SK-N-SH (cell line): ENCODE data around the gene FBXL2. TPM values are rescaled to one million over a fixed set of nuclear protein-coding genes. Genes with fewer than 3 reads are reported as not detected.

Experiments used
- CTCF ChIA-PET: fragments of 300-600, 350-600 bp; formaldehyde crosslinking; extraction: SDS; loops from one replicate; lab custom pipeline; 2021; lab: Yijun Ruan, JAX
- POLR2A ChIA-PET: fragments of 350-600 bp; sonication (Branson Sonifier 250); formaldehyde crosslinking; extraction: SDS; loops from one replicate; lab custom pipeline; 2020; ENCODE audit warnings: antibody characterized with exemption, inconsistent platforms; lab: Yijun Ruan, JAX
- DNase-seq: peaks from one replicate; pipeline ENCODE4 v3.0.0; 2012
- H2AFZ ChIP-seq: fragments of 200-600 bp; sonication (generic); 2 replicates; pipeline ENCODE4 v1.8.1; 2016; ENCODE audit warnings: antibody characterized with exemption, mild to moderate bottlenecking, low read depth
- H3F3A ChIP-seq: fragments of 200-600 bp; sonication (generic); replicated peaks from 2 replicates; pipeline ENCODE3; 2016; ENCODE audit warnings: antibody characterized with exemption, mild to moderate bottlenecking; ENCODE audit not compliant: insufficient read depth
- H3K27ac ChIP-seq, 2 experiments: fragments of 200-500 bp in 1 of 2; fragments of 200-600 bp in 1 of 2; sonication (Bioruptor generic) in 1 of 2; sonication (generic), shearing (Covaris generic) in 1 of 2; 2 replicates each; pipeline versions ENCODE4 v1.5.1 to v1.6.1; 2014 to 2016; ENCODE audit warnings: low read depth in 2 of 2, inconsistent platforms in 1 of 2, low read length in 1 of 2, mild to moderate bottlenecking in 1 of 2, mixed read lengths in 1 of 2
- H3K27me3 ChIP-seq: fragments of 200-600 bp; sonication (generic), shearing (Covaris generic); 2 replicates; pipeline ENCODE4 v1.6.1; 2016; ENCODE audit warnings: mixed run types; ENCODE audit not compliant: insufficient read depth
- H3K36me3 ChIP-seq, 2 experiments: fragments of 200-500 bp in 1 of 2; fragments of 200-600 bp in 1 of 2; sonication (Bioruptor generic) in 1 of 2; sonication (generic) in 1 of 2; replicated peaks in 1 of 2; 2 replicates each; pipeline versions ENCODE3 to v1.5.1; 2014 to 2016; ENCODE audit warnings: low read length in 1 of 2, mild to moderate bottlenecking in 1 of 2; ENCODE audit not compliant: insufficient read depth in 2 of 2, control insufficient read depth in 1 of 2
- H3K4me1 ChIP-seq, 2 experiments: fragments of 200-500 bp in 1 of 2; fragments of 200-600 bp in 1 of 2; sonication (Bioruptor generic) in 1 of 2; sonication (generic), shearing (Covaris generic) in 1 of 2; 2 replicates each; pipeline versions ENCODE4 v1.5.1 to v1.6.1; 2014 to 2016; ENCODE audit warnings: low read depth in 1 of 2, low read length in 1 of 2, mixed run types in 1 of 2; ENCODE audit not compliant: insufficient read depth in 2 of 2, control insufficient read depth in 1 of 2
- H3K4me2 ChIP-seq: fragments of 200-600 bp; sonication (generic), shearing (Covaris generic); 2 replicates; pipeline ENCODE4 v1.6.1; 2017; ENCODE audit warnings: mixed run types
- H3K4me3 ChIP-seq, 2 experiments: fragments of 200-500 bp in 1 of 2; fragments of 200-600 bp in 1 of 2; sonication (Bioruptor generic) in 1 of 2; sonication (generic), shearing (Covaris generic) in 1 of 2; 2 replicates each; pipeline versions ENCODE4 v1.5.1 to v1.8.1; 2014 to 2016; ENCODE audit warnings: low read depth in 2 of 2, inconsistent platforms in 1 of 2, low read length in 1 of 2, mild to moderate bottlenecking in 1 of 2, mixed read lengths in 1 of 2, moderate library complexity in 1 of 2
- H3K79me2 ChIP-seq: fragments of 200-600 bp; sonication (generic); 2 replicates; pipeline ENCODE4 v1.8.1; 2017; ENCODE audit warnings: mild to moderate bottlenecking; ENCODE audit not compliant: insufficient read depth
- H3K9ac ChIP-seq: fragments of 200-600 bp; sonication (generic); 2 replicates; pipeline ENCODE4 v1.6.1; 2017; ENCODE audit warnings: mixed run types
- H3K9me2 ChIP-seq: fragments of 200-600 bp; sonication (generic); 2 replicates; pipeline ENCODE4 v1.6.1; 2017; ENCODE audit warnings: mixed run types
- H3K9me3 ChIP-seq: fragments of 200-600 bp; sonication (generic); 2 replicates; pipeline ENCODE4 v1.6.1; 2017; ENCODE audit warnings: mixed run types, mild to moderate bottlenecking, moderate library complexity
- H4K20me1 ChIP-seq: fragments of 200-600 bp; sonication (generic); 2 replicates; pipeline ENCODE4 v1.6.1; 2017; ENCODE audit warnings: mild to moderate bottlenecking, mixed run types; ENCODE audit not compliant: insufficient read depth
- CHD2 ChIP-seq: fragments of 150-350 bp; IDR thresholded peaks from 2 replicates; pipeline ENCODE4 v1.6.1; 2018; ENCODE audit warnings: low read length; ENCODE audit not compliant: partially characterized antibody
- ELF1 ChIP-seq: IDR thresholded peaks from 2 replicates; pipeline ENCODE4 v1.4.0; 2012
- EP300 ChIP-seq, 2 experiments: IDR thresholded peaks; 2 replicates each; pipeline versions ENCODE4 v1.4.0 to v1.6.1; 2012; ENCODE audit warnings: borderline replicate concordance in 1 of 2, low read depth in 1 of 2, low read length in 1 of 2
- FOSL2 ChIP-seq: IDR thresholded peaks from 2 replicates; pipeline ENCODE4 v1.4.0; 2012; ENCODE audit warnings: low read depth, mild to moderate bottlenecking, moderate library complexity, borderline replicate concordance
- FOXM1 ChIP-seq: IDR thresholded peaks from 2 replicates; pipeline ENCODE4 v1.4.0; 2012; ENCODE audit warnings: low read depth, mild to moderate bottlenecking
- GATA2 ChIP-seq: sonication (generic); formaldehyde crosslinking; IDR thresholded peaks from 2 replicates; pipeline ENCODE4 v1.5.0; 2020; ENCODE audit warnings: mild to moderate bottlenecking, missing genetic modification reagents
- IRF3 ChIP-seq: fragments of 150-350 bp; IDR thresholded peaks from 2 replicates; pipeline ENCODE4 v1.6.1; 2016; ENCODE audit warnings: mild to moderate bottlenecking, low read depth, low read length
- MEF2A ChIP-seq: IDR thresholded peaks from 2 replicates; pipeline ENCODE4 v1.4.0; 2012; ENCODE audit warnings: low read depth, borderline replicate concordance
- NFIC ChIP-seq: IDR thresholded peaks from 2 replicates; pipeline ENCODE4 v1.4.0; 2012; ENCODE audit warnings: borderline replicate concordance
- NRF1 ChIP-seq: IDR thresholded peaks from 2 replicates; pipeline ENCODE4 v1.6.1; 2012; ENCODE audit warnings: low read depth, mild to moderate bottlenecking, low read length
- POLR2AphosphoS5 ChIP-seq: IDR thresholded peaks from 2 replicates; pipeline ENCODE4 v1.6.1; 2012; ENCODE audit warnings: low read depth, low read length
- RAD21 ChIP-seq: IDR thresholded peaks from 2 replicates; pipeline ENCODE4 v1.6.1; 2012; ENCODE audit warnings: mild to moderate bottlenecking, low read length
- RCOR1 ChIP-seq: fragments of 150-350 bp; IDR thresholded peaks from 2 replicates; pipeline ENCODE4 v1.6.1; 2017; ENCODE audit warnings: antibody characterized with exemption, low read length
- RXRA ChIP-seq: IDR thresholded peaks from 2 replicates; pipeline ENCODE4 v1.4.0; 2012; ENCODE audit warnings: low read depth, mild to moderate bottlenecking, borderline replicate concordance
- SIN3A ChIP-seq: IDR thresholded peaks from 2 replicates; pipeline ENCODE4 v1.6.1; 2012; ENCODE audit warnings: low read depth, mild to moderate bottlenecking, low read length, moderate library complexity, borderline replicate concordance
- SMC3 ChIP-seq: IDR thresholded peaks from 2 replicates; pipeline ENCODE4 v1.6.1; 2012; ENCODE audit warnings: low read depth, low read length, improper control_type of control experiment
- TAF1 ChIP-seq: IDR thresholded peaks from 2 replicates; pipeline ENCODE4 v1.6.1; 2012; ENCODE audit warnings: low read depth, mild to moderate bottlenecking, low read length, moderate library complexity, borderline replicate concordance
- TCF12 ChIP-seq: IDR thresholded peaks from 2 replicates; pipeline ENCODE4 v1.4.0; 2012
- TEAD4 ChIP-seq: IDR thresholded peaks from 2 replicates; pipeline ENCODE4 v1.4.0; 2012; ENCODE audit warnings: mild to moderate bottlenecking, borderline replicate concordance; ENCODE audit not compliant: insufficient read depth
- USF1 ChIP-seq: IDR thresholded peaks from 2 replicates; pipeline ENCODE4 v1.4.0; 2012; ENCODE audit warnings: low read depth, borderline replicate concordance
- YY1 ChIP-seq: IDR thresholded peaks from 2 replicates; pipeline ENCODE4 v1.4.0; 2012; ENCODE audit warnings: low read depth, mild to moderate bottlenecking
- ZBTB33 ChIP-seq: IDR thresholded peaks from 2 replicates; pipeline ENCODE4 v1.4.0; 2012; ENCODE audit warnings: low read depth, borderline replicate concordance
- WGBS: methylation state at CpG from one replicate; pipeline ENCODE4 v1.1.6; 2017; ENCODE audit warnings: low lambda C conversion rate; 5-methylcytosine and 5-hydroxymethylcytosine counted together
- polyA plus RNA-seq, 3 experiments: library from polyadenylated mRNA; depleted of rRNA; stranded (reverse); fragments of >200 nt; gene quantifications; 2 replicates each; pipeline ENCODE4 v1.2.3, GENCODE V29; 2012

Gene FBXL2
- polyA plus RNA-seq, 1 of the 3 experiments (the other 2 are of a cell fraction): 13.7 TPM

GRCh38 chr3:33299395-33300081 is 22.3 kb downstream of the FBXL2 start (continued):
- TF ChIP-seq FOSL2: peak; percentile 48; the same call in 1 of the 2 replicates
- peak; percentile 60; the same call in 1 of the 2 replicates for TF ChIP-seq TCF12
- TF ChIP-seq RCOR1: no peak
- TF ChIP-seq EP300 (IDR thresholded peaks at IDR 0.05; ENCODE audit: borderline replicate concordance in 1 of 2, low read depth in 1 of 2, low read length in 1 of 2): 0 out of 4 replicates have a peak, but pooled peaks of 1 of the 2 experiments have one; percentile 6
- no peak for TF ChIP-seq TAF1
- TF ChIP-seq CHD2: no peak
- TF ChIP-seq ELF1: no peak
- no peak for TF ChIP-seq FOXM1
- TF ChIP-seq POLR2AphosphoS5: no peak
- no peak for TF ChIP-seq NFIC
- no peak for TF ChIP-seq USF1
- TF ChIP-seq NRF1: no peak
- TF ChIP-seq GATA2 (CRISPR knock-in tag): no peak
- 0 out of 2 replicates have a peak, but pooled peaks have one; percentile 8 for TF ChIP-seq MEF2A
- TF ChIP-seq IRF3: no peak
- no peak for TF ChIP-seq ZBTB33

GRCh38 chr3:33312361-33312760 is 35.1 kb downstream of the FBXL2 start:
- Histone ChIP-seq H3K9me3 (no peaks in the 10 kb centered on the region), H4K20me1 (no peaks in the 10 kb centered on the region), H3K36me3 (peaks cover 0 to 28% of the 10 kb centered on the region in 2 experiments), H3F3A (peaks cover 8% of the 10 kb centered on the region), H3K27me3 (no peaks in the 10 kb centered on the region), H3K4me2 (no peak overlapping the region), H3K4me1 (peaks cover 0 to 14% of the 10 kb centered on the region in 2 experiments; a peak in 2 of 4 replicates), H3K79me2 (peaks cover 28% of the 10 kb centered on the region), H2AFZ (no peak overlapping the region), H3K27ac (no peak overlapping the region), H3K9ac (no peak overlapping the region), H3K9me2 (no peaks in the 10 kb centered on the region), H3K4me3 (no peak overlapping the region)
- TF ChIP-seq RXRA (no peak), NRF1 (no peak), RCOR1 (no peak), GATA2 (CRISPR knock-in tag) (no peak), EP300 (IDR thresholded peaks at IDR 0.05; ENCODE audit: borderline replicate concordance in 1 of 2, low read depth in 1 of 2, low read length in 1 of 2) (no peak), IRF3 (no peak), FOXM1 (no peak), RAD21 (no peak), SMC3 (no peak), NFIC (no peak), SIN3A (no peak), ZBTB33 (no peak), CHD2 (no peak), ELF1 (no peak), YY1 (no peak), TEAD4 (no peak), POLR2AphosphoS5 (no peak)
- ChIA-PET CTCF (no interaction called here), POLR2A (no interaction called here)
- WGBS: 80% methylated on average over 2 of the region's 2 CpGs
- DNase-seq: no peak
